Suprapubic skin (tissue), 4 donors: ENCODE measurements around the gene MRPL51. TPM values are rescaled to one million over a fixed set of nuclear protein-coding genes. Genes with fewer than 3 reads are reported as not detected.

ENCODE experiments used
- DNase-seq, 2 donors: peaks; one replicate each; pipeline ENCODE4 v3.0.0-alpha.2; 2019; ENCODE audit warnings: low spot score in 2 of 2
- H3K27ac ChIP-seq: fragments of 200-600 bp; sonication (generic); one replicate; pipeline ENCODE4 v1.5.1; 2019
- H3K27me3 ChIP-seq: fragments of 200-600 bp; sonication (generic); one replicate; pipeline ENCODE4 v1.5.1; 2019
- H3K36me3 ChIP-seq: fragments of 200-600 bp; sonication (generic); one replicate; pipeline ENCODE4 v1.5.1; 2019
- H3K4me1 ChIP-seq: fragments of 200-600 bp; sonication (generic); one replicate; pipeline ENCODE4 v1.5.1; 2019
- H3K4me3 ChIP-seq: fragments of 200-600 bp; sonication (generic); one replicate; pipeline ENCODE4 v1.5.1; 2019; ENCODE audit warnings: mild to moderate bottlenecking
- H3K9me3 ChIP-seq: fragments of 200-600 bp; sonication (generic); one replicate; pipeline ENCODE4 v1.5.1; 2019
- CTCF ChIP-seq, 2 donors: fragments of 200-600 bp in 1 of 2; fragments of 450-650 bp in 1 of 2; sonication (generic) in 1 of 2; IDR thresholded peaks; one replicate each; pipeline ENCODE4 v1.5.1; 2016 to 2019; ENCODE audit warnings: antibody characterized with exemption in 2 of 2, mild to moderate bottlenecking in 1 of 2, moderate library complexity in 1 of 2
- EP300 ChIP-seq: sonication (generic); formaldehyde crosslinking; IDR thresholded peaks from one replicate; pipeline ENCODE4 v1.6.1; 2017; ENCODE audit warnings: antibody characterized with exemption
- POLR2A ChIP-seq, 2 donors: fragments of 450-650 bp; IDR thresholded peaks; one replicate each; pipeline ENCODE4 v1.6.1; 2017; ENCODE audit warnings: antibody characterized with exemption in 2 of 2, mild to moderate bottlenecking in 2 of 2, moderate library complexity in 2 of 2
- POLR2AphosphoS5 ChIP-seq, 3 donors: sonication (generic); formaldehyde crosslinking; IDR thresholded peaks; one replicate each; pipeline ENCODE4 v1.6.1; 2017; ENCODE audit warnings: antibody characterized with exemption in 3 of 3
- WGBS: methylation state at CpG from one replicate; pipeline ENCODE4 v1.1.5; 2018; 5-methylcytosine and 5-hydroxymethylcytosine counted together
- total RNA-seq, 4 donors: library from RNA; depleted of rRNA; stranded (reverse); fragments of >200 nt; gene quantifications; one replicate each; pipeline ENCODE4 v1.1.0, GENCODE V29; 2016

MRPL51 gene
- total RNA-seq = 10 to 100 TPM; 28.0 to 42.2 (median 37.9) TPM

GRCh38 chr12:6492838-6493496 lies at the start of gene MRPL51:
TSS of gene MRPL51 (minus strand) at chr12:6493262. CDS start at chr12:6493136, 126 bp downstream.
- Histone ChIP-seq H3K9me3 (no peaks in the 10 kb centered on the region), H3K4me3 (peak within 1 kb of the TSS; percentile 80), H3K4me1 (peaks cover 28% of the 10 kb centered on the region), H3K27me3 (no peaks in the 10 kb centered on the region), H3K36me3 (peaks cover 16% of the 10 kb centered on the region), H3K27ac (peak within 1 kb of the TSS; percentile 96)
- 1% methylated on average over 37 of the region's 39 CpGs for WGBS
- TF ChIP-seq EP300 = no peak
- TF ChIP-seq POLR2AphosphoS5 (IDR thresholded peaks at IDR 0.05) = peak in 2 of 3 donors; percentile 34 to 39
- TF ChIP-seq CTCF (IDR thresholded peaks at IDR 0.05) = no peak
- peak in 1 of 2 donors; percentile 60 for TF ChIP-seq POLR2A (IDR thresholded peaks at IDR 0.05)
- DNase-seq = peak; percentile 97

- Histone ChIP-seq H3K4me3 (no peak overlapping the region), H3K27ac (no peak overlapping the region), H3K9me3 (no peaks in the 10 kb centered on the region), H3K4me1 (peaks cover 37% of the 10 kb centered on the region), H3K36me3 (peaks cover 24% of the 10 kb centered on the region), H3K27me3 (no peaks in the 10 kb centered on the region)
- WGBS = 83% methylated on average over 13 of the region's 13 CpGs
- peak in 1 of 2 donors; percentile 55 for DNase-seq
- TF ChIP-seq POLR2AphosphoS5 (IDR thresholded peaks at IDR 0.05) = no peak
- no peak for TF ChIP-seq CTCF (IDR thresholded peaks at IDR 0.05)
- no peak for TF ChIP-seq EP300
- TF ChIP-seq POLR2A (IDR thresholded peaks at IDR 0.05) = no peak
Measured at GRCh38 chr12:6542209-6543009, 49.3 kb upstream of the MRPL51 start.

DNA sequence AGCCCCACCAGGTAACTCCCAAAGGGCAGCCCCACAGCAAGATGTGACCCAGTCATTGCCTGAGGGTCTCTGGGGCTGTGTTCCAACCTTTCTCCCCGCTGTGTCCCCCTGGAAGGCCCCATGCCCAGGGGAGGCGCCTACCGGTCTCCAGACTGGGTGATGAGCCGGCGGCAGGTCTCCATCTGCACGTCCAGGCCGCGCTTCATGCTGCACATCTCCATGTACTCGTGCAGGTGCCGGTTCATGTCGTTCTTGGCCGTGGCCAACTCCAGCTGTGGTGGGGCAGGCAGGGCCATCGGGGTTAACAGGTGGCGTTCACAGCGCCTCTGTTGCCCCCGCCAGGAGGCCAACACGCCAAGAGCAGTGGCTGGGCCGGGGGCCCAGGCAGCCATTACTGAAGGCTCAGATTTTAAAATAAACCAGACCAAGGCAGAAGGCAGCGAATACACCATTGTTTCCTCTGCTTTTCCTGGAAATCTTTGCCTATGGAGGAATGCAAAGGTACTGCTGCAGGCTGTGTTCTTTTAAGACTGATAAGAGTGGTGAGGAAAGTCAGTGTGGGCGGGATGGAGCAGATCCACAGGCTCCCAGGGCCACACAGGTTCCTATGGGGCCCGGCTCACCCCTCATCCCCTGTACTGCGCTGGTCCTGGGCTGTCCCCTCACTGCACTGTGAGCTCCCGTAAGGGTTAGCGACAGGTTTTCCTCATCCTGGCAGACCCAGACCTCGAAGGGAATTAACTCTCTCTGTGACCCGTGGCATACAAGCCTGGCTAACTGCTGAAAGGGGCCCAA lies 48.5 kb upstream of the MRPL51 start:
- Histone ChIP-seq H3K4me3 (no peak overlapping the region), H3K27me3 (no peaks in the 10 kb centered on the region), H3K9me3 (no peaks in the 10 kb centered on the region), H3K27ac (peak overlapping the region; percentile 62), H3K4me1 (peaks cover 46% of the 10 kb centered on the region), H3K36me3 (peaks cover 29% of the 10 kb centered on the region)
- peak in 1 of 2 donors; percentile 72 for DNase-seq
- WGBS = 79% methylated on average over 15 of the region's 26 CpGs
- no peak for TF ChIP-seq CTCF (IDR thresholded peaks at IDR 0.05)
- no peak for TF ChIP-seq POLR2A (IDR thresholded peaks at IDR 0.05)
- TF ChIP-seq POLR2AphosphoS5 (IDR thresholded peaks at IDR 0.05) = no peak
- no peak for TF ChIP-seq EP300

- Histone ChIP-seq H3K4me3 (peak overlapping the region; percentile 30), H3K27ac (peak overlapping the region; percentile 75), H3K4me1 (peaks cover 58% of the 10 kb centered on the region), H3K27me3 (no peaks in the 10 kb centered on the region), H3K9me3 (no peaks in the 10 kb centered on the region), H3K36me3 (peaks cover 26% of the 10 kb centered on the region)
- DNase-seq = peak; percentile 95 to 97
- WGBS = 6% methylated on average over 17 of the region's 35 CpGs
- TF ChIP-seq POLR2AphosphoS5 (IDR thresholded peaks at IDR 0.05) = peak in 2 of 3 donors; percentile 73 to 82
- no peak for TF ChIP-seq POLR2A (IDR thresholded peaks at IDR 0.05)
- no peak for TF ChIP-seq EP300
- no peak for TF ChIP-seq CTCF (IDR thresholded peaks at IDR 0.05)
Measured at GRCh38 chr12:6540181-6540877, 47.3 kb upstream of the MRPL51 start.
